CD4-positive, alpha-beta T cell treated with Interleukin-15 for 4 hours (primary cell): ENCODE measurements around the gene ACOT2.
A peak's percentile ranks its signal among the peaks of the same experiment; 100 is the strongest.
"Not testable (repeated sequence)": the region's sequence is repeated elsewhere in the genome, so short reads cannot be mapped to it uniquely, and the experiment has no call there.

Experiments used
- DNase-seq: peaks from one replicate; pipeline ENCODE4 v3.0.0-alpha.2; 2020; ENCODE audit warnings: low spot score

Gene ACOT2

DNA sequence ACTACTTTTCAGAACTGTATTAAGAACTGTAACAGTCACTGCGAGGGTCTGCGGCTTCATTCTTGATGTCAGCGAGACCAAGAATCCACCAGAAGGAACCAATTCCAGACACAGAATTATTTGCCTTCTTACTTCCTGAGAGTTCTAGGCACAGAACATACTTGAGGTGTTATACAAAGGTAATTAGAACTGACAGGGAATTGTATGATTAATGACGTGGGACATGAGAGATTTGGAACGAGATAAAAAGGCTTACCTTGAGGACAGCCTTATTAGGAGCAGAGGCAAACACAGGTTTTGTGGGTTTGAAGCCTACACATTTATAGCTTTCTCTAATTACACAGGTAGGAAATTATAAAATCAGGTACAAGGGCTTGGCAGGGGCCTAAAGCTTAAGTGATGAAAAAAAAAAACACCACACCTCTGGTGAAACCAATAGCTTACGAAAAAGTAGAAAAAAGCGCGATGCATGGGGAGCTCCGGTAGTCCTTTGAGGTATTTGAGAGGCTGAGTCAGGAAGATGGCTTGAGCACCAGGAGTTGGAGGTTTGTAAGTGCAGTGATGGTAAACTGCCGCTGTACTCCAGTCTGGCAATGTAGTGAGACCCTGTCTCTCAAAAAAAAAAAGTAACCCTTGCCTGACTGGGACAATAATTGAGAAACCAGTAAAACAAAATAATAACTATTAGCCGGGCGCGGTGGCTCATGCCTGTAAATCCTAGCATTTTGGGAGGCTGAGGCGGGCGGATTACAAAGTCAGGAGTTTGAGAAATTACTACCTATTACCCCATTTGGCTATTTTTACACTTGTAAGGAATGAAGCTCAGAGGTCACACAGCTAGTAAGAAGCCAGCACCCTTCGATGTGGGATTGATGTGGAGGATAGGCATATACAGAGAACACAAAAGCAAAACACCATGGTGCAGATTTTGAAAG is 795 bp upstream of the ACOT2 start:
- peak; percentile 28 for DNase-seq

DNA sequence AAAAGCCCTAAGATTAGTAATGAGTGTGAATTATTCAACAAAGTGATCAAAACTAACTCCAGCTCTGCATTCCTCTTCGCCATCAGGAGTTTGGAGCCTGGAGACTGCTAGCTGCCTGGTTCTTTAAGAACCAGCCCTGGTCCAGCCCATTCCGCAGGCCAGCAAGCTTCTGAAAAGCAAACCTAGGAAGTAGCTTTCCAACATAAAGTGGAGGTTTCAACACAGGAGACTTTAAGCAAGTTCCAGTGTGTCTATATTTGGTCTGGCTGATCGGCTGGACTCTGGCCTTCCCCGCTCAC is 178 bp upstream of the ACOT2 start:
- not testable (repeated sequence) for DNase-seq

DNA sequence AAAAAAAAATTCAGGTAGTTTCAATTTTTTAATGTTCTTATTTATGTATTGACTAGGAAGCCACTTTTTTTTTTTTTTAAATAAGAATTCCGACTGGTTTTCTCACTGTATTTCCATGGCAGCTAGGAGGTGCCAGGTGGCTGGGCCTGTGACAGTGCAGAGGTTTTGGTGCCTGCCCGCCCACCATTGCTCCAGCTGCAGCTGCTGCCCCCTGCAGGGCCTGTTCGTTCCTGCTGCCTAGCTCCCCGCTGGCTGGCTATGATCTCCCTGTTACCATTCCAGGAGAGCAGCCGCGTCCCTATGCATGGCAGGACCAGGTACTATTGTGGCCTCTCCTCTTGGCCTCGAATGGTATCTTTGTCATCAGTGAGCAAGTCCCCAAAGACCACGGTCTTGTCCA is 1.9 kb downstream of the ACOT2 start:
- peak; percentile 70 for DNase-seq

DNA sequence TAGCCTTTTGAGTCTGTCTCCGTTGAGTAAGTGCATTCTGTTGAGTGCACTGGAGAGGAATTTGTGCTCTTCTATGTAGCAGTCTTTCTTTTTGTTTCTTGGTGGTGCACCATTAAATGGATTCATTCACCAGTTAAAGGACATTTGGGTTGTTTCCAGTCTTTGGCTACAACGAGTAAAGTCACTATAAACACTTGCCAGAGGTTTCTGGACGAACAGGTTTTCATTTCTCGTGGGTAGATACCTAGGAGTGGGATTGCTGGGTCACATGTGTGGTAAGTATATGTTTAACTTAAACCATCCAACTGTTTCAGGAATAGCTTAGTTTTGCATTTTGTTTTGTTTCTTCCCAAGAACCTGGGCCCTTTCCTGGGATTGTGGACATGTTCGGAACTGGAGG is 4.0 kb downstream of the ACOT2 start:
- not testable (repeated sequence) for DNase-seq

DNA sequence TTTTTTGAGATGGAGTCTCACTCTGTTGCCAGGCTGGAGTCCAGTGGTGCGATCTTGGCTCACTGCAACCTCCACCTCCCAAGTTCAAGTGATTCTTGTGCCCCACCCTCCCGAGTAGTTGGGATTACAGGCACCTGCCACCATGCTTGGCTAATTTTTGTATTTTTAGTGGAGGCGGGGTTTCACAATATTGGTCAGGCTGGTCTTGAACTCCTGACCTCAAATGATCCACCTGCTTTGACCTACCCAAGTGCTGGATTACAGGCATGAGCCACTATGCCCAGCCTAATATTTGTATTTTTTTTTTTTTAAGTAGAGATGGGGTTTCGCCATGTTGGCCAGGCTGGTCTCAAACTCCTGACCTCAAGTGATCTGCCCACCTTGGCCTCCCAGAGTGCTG is 4.7 kb downstream of the ACOT2 start:
- DNase-seq = not testable (repeated sequence)

DNA sequence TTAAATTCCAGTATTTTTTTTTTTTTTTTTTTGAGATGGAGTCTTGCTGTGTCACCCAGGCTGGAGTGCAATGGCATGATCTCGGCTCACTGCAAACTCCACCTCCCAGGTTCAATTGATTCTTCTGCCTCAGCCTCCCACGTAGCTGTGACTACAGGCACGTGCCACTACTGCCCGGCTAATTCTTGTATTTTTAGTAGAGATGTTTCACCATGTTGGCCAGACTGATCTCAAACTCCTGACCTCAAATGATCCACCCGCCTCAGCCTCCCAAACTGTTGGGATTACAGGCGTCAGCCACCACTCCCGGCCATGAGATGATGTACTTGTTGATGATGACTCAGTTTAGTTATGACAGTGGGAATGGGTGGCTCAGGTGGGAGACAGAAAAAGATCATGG is 5.2 kb downstream of the ACOT2 start:
- DNase-seq = not testable (repeated sequence)

DNA sequence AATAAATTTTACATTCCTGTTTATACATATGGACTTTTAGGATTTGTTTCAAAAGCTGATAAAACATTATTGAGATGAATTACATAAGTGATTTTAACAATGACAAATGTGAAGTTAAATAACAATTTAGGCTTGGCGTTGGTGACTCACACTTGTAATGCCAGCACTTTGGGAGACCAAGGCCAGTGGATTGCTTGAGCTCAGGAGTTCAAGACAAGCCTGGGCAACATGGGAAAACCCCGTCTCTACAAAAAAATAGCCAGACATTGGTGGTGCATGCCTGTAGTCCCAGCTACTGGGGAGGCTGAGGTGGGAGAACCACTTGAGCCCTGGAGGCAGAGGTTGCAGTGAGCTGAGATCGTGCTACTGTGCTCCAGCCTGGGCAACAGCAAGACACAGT is 7.4 kb downstream of the ACOT2 start:
- no peak for DNase-seq

DNA sequence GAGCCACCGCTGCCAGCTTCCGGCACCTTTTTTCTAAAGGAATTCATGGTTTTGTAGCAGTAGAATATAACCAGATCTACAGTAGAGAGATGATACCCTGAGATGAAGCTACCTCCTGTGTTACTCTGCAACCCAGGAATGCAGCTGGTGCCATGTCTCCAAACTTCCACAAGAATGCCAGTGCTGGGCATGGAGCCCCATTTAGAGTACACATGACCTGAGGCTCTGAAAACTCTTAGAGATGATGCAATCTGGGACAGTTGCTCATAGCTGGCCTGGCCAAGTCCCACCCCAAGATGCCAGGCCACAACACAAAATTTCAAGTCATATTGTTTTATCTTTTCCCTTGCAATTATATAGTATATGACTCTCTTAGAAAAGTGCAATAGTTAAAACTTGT is 8.2 kb downstream of the ACOT2 start:
- not testable (repeated sequence) for DNase-seq

DNA sequence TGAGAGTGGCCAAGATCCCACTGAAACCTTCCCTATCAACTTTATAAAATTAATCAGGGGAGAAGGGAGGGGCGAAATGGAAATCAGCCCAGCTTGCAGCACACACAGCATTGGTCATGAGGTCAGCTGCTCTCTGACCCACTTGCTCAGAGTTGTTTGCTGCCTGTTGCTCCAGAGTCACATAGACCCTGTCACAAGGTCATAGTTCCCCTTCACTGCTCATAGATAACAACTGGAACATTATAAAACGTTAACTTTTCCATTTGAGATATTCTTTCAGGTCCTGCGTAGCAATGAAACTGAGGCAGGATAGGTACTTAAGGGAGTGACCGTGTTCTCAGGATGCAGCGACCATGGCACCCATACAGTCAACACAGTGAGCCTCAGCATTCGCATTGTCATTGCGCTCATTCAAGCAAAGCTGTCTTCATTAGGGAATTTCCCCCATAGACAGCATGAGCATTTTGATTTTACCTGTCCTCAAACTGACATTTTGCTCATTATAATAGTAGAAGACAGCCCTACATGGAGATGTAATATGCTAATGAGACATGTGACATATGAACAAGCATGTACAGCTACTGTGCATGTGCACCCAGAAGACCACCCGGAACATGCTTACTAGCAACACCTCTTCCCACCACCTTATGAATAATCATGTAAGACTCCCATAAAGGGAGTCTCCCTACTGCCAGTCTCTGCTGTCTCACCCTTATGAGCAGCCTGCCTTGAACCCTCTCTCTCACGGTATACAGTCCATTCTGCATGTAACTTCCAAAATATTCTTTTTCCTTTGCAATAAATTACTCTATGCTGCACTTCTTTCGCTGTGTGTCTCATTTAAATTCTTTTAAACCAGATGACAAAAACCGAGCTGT is 13.3 kb downstream of the ACOT2 start:
- not testable (repeated sequence) for DNase-seq

DNA sequence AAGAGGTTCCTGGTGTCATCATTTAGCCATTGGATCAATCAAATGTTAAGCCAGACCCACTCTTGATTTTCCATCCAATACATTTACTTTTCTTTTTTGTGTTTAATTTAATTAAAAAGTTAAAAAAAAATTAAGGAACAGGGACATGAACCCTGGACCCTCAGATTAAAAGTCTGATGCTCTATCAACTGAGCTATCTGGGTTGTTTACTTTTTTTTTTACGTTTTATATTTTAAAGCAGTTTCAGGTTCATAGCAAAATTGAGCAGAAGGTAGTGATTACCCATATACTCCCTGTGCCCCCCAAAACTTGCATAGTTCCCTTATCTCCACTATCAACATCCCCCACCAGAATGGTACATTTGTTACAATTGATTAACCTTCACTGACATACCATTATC is 19.7 kb downstream of the ACOT2 start:
- DNase-seq = no peak

DNA sequence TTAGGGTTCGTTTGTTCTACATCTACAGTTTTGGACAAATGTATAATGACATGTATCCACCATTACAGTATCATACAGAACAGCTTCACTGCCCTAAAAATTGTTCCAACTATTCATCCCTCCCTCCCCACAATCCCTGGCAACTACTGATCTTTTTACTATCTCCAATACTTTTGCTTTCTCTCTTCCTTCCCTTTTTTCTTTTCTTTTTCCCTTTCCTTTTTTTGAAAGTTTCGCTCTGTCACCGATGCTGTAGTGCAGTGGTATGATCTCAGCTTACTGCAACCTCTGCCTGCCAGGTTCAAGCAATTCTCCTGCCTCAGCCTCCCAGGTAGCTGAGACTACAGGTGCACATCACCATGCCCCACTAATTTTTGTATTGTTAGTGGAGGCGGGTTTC is 20.1 kb downstream of the ACOT2 start:
- no peak for DNase-seq

DNA sequence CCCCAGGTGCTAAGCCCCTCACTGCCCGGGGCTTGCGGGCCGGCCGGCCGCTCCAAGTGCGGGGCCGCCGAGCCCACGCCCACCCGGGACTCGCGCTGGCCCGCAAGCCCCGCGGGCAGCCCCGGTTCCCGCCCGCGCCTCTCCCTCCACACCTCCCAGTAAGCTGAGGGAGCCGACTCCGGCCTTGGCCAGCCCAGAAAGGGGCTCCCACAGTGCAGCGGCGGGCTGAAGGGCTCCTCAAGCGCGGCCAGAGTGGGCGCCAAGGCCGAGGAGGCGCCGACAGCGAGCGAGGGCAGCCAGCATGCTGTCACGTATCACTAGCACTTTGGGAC is 21.6 kb downstream of the ACOT2 start:
- not testable (repeated sequence) for DNase-seq

DNA sequence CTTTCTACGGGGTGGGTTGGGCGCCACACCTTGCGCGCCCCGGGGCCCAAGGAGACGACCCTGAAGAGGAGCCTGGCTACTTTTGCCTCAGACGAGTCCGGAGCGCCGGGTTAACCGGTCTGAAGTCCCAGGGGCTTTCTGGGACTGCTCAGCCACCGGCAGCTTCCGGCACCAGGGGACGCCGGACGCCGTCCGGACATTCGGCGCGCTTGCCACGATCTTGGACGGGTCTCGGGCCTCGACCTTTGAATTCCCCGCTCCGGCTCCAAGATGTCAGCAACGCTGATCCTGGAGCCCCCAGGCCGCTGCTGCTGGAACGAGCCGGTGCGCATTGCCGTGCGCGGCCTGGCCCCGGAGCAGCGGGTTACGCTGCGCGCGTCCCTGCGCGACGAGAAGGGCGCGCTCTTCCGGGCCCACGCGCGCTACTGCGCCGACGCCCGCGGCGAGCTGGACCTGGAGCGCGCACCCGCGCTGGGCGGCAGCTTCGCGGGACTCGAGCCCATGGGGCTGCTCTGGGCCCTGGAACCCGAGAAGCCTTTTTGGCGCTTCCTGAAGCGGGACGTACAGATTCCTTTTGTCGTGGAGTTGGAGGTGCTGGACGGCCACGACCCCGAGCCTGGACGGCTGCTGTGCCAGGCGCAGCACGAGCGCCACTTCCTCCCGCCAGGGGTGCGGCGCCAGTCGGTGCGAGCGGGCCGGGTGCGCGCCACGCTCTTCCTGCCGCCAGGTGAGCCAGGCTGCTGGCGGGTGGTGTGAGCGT is 22.9 kb downstream of the ACOT2 start, which contains the start of gene ACOT4:
Gene ACOT4 (plus strand): TSS at position 184 of the 760 bp plus-strand sequence. CDS start 87 bp downstream, at position 271.
- peak; percentile 57 for DNase-seq

DNA sequence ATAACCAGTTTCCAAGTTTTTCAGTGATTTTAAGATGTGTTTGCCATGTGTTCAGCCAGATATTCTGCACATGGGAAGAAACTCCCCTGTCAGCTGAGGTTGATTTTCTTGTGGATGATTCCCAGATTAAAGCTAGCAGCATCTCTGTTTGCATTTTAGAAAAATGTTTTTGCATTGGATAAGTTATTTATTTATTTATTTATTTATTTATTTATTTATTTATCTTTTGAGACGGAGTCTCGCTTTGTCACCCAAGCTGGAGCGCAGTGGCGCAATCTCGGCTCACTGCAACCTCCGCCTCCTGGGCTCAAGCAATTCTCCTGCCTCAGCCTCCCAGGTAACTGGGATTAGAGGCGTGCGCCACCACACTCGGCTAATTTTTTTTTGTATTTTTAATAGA is 25.5 kb downstream of the ACOT2 start:
- DNase-seq = no peak

DNA sequence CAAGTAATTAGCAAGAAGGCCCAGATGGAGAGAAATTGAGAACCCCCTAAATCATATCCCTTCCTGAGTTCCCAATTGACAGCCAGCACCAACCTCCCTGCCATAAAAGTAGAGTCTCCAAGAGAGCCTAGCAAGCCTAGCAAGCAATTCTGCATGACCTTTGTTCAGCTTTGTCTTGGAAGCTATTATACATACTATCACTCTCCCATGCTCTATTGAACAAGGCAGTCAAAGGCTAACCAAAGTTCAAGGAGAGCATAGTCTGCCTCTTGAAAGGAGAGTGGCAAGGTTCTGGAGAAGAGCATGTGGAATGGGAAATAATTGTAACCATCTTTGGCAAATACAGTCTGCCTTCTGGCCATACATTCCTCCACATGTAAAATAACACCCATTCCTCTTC is 30.5 kb downstream of the ACOT2 start:
- no peak for DNase-seq

DNA sequence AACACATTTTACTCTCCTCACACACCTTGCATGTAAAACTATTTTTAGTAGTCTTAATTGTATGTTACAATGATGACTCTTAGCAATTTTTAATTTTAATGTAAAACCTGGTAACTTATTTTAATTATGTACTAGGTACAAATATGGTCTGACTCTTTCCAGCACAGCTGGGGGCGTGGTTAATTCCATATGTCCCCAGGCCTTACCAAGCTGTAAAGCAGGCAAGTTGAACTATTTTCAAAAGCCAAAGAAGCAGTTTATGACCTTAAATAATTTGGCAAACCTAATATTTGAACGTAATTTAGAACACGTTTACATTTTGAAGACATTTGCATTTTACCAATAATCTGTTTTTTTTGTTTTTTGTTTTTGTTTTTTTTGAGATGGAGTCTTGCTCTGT is 34.0 kb downstream of the ACOT2 start:
- no peak for DNase-seq

DNA sequence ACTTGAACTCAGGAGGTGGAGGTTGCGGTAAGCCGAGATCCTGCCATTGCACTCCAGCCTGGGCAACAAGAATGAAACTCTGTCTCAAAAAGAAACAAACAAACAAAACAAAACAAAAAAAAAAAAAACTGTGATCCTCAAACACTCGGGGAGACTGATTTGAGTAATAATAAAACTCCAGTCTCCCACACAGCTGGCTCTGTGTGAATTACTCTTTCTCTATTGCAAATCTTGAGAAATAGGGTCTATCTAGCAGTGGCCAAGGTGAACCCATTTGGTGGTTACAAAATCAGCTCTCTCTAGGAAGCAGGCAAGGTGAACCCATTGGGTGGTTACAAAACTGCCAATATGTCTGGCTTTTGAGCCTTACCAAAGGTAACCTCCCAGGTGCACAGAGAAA is 37.3 kb downstream of the ACOT2 start:
- DNase-seq = no peak

DNA sequence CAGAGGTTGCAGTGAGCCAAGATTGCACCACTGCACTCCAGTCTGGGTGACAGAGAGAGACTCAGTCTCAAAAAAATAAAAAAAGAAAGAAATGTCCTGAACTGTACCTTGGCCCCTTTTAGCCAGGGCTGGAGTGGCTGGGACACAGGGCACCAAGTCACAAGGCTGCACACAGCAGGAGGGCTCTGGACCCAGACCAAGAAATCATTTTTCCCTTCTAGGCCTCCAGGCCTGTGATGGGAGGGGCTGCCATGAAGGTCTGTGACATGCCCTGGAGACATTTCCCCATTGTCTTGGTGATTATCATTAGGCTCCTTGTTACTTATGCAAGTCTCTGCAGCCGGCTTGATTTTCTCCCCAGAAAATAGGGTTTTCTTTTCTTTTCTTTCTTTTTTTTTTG is 38.2 kb downstream of the ACOT2 start:
- DNase-seq = no peak

DNA sequence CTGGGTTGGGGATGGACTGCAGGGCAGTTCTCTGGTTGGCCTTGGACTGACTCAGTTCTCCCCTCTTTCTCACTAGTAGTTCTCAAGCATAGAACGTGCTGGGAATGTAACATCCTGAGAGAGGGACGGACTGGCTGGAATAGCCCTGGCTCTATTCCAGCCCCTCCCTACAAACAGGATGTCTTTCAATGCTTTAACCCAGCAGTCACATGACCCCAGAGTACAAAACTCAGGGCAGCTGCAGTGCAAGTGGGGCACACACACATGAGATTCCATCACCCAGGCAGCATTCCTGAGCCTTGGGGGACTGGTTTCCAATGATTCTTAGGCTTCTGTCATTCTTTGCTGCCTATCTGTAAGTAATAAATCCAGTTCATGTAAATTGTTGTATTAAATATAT is 41.7 kb downstream of the ACOT2 start:
- no peak for DNase-seq

DNA sequence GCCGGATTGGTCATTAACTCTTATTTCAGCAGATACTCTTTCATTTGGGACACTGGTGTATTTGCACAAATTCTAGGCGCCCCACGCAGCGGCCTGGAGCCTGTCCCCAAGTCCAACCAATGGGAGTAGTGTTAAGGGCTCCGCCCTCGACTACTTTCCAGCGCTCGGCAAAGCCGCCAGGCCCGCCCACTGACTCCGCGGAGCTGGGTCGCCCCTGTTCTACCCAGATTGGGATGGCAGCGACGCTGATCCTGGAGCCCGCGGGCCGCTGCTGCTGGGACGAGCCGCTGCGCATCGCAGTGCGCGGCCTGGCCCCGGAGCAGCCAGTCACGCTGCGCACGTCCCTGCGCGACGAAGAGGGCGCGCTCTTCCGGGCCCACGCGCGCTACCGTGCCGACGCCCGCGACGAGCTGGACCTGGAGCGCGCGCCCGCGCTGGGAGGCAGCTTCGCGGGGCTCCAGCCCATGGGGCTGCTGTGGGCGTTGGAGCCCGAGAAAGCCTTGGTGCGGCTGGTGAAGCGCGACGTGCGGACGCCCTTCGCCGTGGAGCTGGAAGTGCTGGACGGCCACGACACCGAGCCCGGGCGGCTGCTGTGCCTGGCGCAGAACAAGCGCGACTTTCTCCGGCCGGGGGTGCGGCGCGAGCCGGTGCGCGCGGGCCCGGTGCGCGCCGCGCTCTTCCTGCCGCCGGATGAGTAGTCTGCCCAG is 43.5 kb downstream of the ACOT2 start, which contains the start of gene ACOT6:
Gene ACOT6 (plus strand): TSS at position 179 of the 707 bp plus-strand sequence. CDS start 55 bp downstream, at position 234.
- peak; percentile 53 for DNase-seq

DNA sequence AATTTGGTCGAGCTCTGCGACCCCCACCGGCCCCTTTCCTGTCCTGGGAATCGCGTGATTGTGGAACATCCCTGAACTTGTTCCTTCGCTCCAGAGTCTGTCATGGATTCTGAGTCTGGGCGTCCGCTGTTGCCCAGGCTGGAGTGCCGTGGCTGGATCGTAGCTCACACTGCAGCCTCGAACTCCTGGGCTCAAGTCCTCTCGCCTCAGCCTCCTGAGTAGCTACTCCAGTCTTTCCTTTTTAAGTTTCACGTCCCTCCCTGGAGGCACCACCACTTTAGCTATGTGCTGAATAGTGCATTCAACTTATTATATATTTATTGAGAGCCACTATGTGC is 44.0 kb downstream of the ACOT2 start:
- no peak for DNase-seq
